GM12874 (cell line): ENCODE results near the gene C10orf105.

Experiments
- CTCF ChIP-seq: IDR thresholded peaks from 2 replicates; pipeline ENCODE4 v1.5.1; 2011; ENCODE audit warnings: low read depth, mild to moderate bottlenecking, control low read depth, low read length, moderate library complexity; ENCODE audit not compliant: insufficient read depth

C10orf105 gene

DNA sequence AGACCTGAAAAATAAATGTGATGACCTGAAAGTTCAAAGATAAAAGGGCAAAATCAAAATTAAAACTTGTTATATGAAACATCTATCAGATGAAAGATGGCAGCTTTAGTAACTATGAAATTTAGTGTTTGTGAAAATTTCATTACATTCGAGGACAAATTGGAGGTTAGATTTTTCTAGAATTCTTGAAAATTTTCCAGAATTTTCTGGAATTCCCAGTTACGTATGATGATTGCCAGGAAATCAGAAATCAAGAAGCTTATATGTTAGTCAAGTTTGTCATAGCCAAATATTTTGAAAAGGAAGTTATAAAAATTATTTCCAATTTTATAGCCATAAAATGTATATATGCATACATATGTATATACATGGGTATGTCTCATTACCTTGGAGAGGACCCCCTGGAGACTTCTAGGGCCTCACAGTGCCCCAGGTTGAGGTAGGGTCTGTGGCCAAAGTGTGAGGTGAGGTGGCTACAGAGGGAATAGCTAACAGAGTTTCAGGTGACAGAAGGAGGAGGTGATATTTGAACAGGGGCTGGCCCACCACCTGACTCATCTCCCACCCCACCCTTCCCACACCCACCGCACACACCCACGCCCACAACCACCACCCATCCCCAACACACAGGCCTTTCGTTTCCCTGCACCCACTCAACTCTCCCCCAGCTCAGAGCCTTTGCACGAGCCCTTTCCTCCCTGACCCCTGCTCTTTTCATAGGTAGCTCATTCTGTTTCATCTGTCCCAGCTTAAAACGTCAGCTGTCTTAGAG lies 21.5 kb downstream of the C10orf105 start:
- no peak for TF ChIP-seq CTCF

GRCh38 chr10:71696628-71697326 lies 22.8 kb downstream of the C10orf105 start:
- peak; percentile 96 for TF ChIP-seq CTCF

- no peak for TF ChIP-seq CTCF
Observed at GRCh38 chr10:71695502-71696476, 23.8 kb downstream of the C10orf105 start.

DNA sequence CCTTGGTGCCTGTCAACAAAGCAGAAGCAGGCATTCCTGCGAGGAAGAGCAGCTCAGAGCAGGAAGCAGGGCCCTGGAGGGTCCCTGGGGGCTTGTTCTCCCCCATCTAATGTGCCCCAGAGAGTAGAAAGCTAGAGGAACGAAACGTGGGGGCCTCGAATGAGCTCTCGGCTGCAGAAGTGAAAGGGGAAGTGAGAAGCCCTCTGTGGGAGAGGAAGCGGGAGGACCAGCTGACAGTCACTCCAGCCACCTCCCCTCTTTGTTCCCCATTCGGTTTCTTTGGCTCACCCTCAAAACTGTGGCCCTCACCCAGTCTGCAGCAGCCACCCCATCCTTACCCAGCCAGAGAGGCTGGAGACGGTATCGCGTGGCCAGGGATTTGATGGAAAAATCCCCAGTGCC lies 25.0 kb downstream of the C10orf105 start:
- no peak for TF ChIP-seq CTCF

DNA sequence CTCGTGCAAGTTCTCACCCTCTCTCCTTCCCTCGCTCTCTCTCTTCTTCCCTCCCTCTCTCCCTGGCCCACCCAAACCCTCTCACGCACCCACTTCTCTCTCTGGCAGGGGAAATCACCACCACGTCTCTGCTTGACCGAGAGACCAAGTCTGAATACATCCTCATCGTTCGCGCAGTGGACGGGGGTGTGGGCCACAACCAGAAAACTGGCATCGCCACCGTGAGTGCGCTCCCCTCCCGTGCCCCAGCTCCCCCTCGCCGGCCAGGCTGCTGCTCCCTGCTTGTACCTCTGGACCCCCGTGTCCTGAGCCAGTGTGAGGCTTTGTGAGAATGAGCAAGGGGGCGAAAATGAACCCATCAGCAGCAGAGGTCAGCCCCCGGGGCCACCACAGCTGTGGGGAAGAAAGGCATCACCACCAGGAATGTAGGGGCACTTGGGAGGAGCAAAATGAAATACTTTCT lies 25.5 kb downstream of the C10orf105 start:
- no peak for TF ChIP-seq CTCF

DNA sequence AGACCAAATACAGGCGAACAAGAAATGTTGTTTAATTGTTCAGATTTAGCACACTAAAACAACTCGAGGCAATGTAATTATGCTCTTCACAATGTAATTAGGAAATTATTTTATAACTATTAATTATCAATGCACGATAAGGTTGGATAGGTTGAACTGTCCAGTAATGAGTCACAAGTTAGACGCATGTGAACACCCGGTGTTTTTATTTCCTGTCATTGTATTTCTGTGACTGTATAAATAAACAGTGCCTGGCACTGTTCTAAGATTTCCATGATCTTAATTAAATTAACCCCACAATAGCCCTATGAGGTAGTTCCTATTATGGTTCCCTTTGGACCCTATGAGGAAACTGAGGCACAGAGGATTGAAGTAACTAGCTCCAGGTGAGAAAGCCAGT lies 26.2 kb downstream of the C10orf105 start:
- no peak for TF ChIP-seq CTCF
